KMS-11 (cell line): ENCODE results near the gene HABP4.

Experiments
- H2AFZ ChIP-seq: fragments of 200-600 bp; sonication (generic); 2 replicates; pipeline ENCODE4 v1.6.1; 2016; ENCODE audit warnings: antibody characterized with exemption, mixed run types, low read depth
- H3K27ac ChIP-seq: fragments of 200-600 bp; sonication (generic); 2 replicates; pipeline ENCODE4 v1.6.1; 2016; ENCODE audit warnings: mild to moderate bottlenecking, mixed run types
- H3K27me3 ChIP-seq: fragments of 200-600 bp; sonication (generic); 2 replicates; pipeline ENCODE4 v1.6.1; 2017; ENCODE audit warnings: mild to moderate bottlenecking, low read depth, mixed run types, moderate library complexity; ENCODE audit not compliant: insufficient read depth
- H3K36me3 ChIP-seq: fragments of 200-600 bp; sonication (generic); 2 replicates; pipeline ENCODE4 v1.6.1; 2017; ENCODE audit warnings: mild to moderate bottlenecking, mixed run types; ENCODE audit not compliant: insufficient read depth
- H3K4me1 ChIP-seq: fragments of 200-600 bp; sonication (generic); 2 replicates; pipeline ENCODE4 v1.6.1; 2016; ENCODE audit warnings: mild to moderate bottlenecking, low read depth, mixed run types; ENCODE audit not compliant: poor library complexity, severe bottlenecking
- H3K4me2 ChIP-seq: fragments of 200-600 bp; sonication (generic); 2 replicates; pipeline ENCODE4 v1.7.0; 2016; ENCODE audit warnings: mild to moderate bottlenecking, mixed run types
- H3K4me3 ChIP-seq: fragments of 200-600 bp; sonication (generic); IDR thresholded peaks from 2 replicates; pipeline ENCODE4 v1.6.1; 2017; ENCODE audit warnings: low read depth, low read length, mixed read lengths; ENCODE audit not compliant: insufficient read depth
- H3K79me2 ChIP-seq: fragments of 200-600 bp; sonication (generic); 2 replicates; pipeline ENCODE4 v1.6.1; 2016; ENCODE audit warnings: low read depth, mixed run types; ENCODE audit not compliant: insufficient read depth
- H3K9ac ChIP-seq: fragments of 200-600 bp; sonication (generic); 2 replicates; pipeline ENCODE4 v1.6.1; 2016; ENCODE audit warnings: mild to moderate bottlenecking, mixed run types
- H4K20me1 ChIP-seq: fragments of 200-600 bp; sonication (generic); 2 replicates; pipeline ENCODE4 v1.6.1; 2016; ENCODE audit warnings: mild to moderate bottlenecking, mixed run types; ENCODE audit not compliant: insufficient read depth
- CTCF ChIP-seq: fragments of 200-600 bp; sonication (generic); conservative IDR thresholded peaks from 2 replicates; pipeline ENCODE4 v1.6.1; 2017; ENCODE audit warnings: low read depth, mild to moderate bottlenecking, antibody characterized with exemption, low read length, moderate library complexity, mixed read lengths

Gene HABP4

GRCh38 chr9:96418083-96418919 lies 31.7 kb upstream of the HABP4 start, which contains the start of gene ZNF367:
ZNF367 (minus strand) TSS chr9:96418370; CDS start chr9:96418032, 338 bp downstream.
- Histone ChIP-seq H3K4me3 (peak within 1 kb of the TSS; percentile 11), H3K9ac (peak within 1 kb of the TSS; percentile 99), H3K27ac (peak within 1 kb of the TSS; percentile 99), H3K4me2 (peak within 1 kb of the TSS; percentile 94), H2AFZ (peak within 1 kb of the TSS; percentile 92), H3K27me3 (no peaks in the 10 kb centered on the region), H3K79me2 (peaks cover 39% of the 10 kb centered on the region), H3K36me3 (no peaks in the 10 kb centered on the region), H4K20me1 (0 out of 2 replicates have a peak, but pooled peaks cover 10% of the 10 kb centered on the region), H3K4me1 (peaks cover 44% of the 10 kb centered on the region)
- TF ChIP-seq CTCF = no peak

GRCh38 chr9:96418920-96419690 lies 30.9 kb upstream of the HABP4 start:
- TF ChIP-seq CTCF = no peak
- Histone ChIP-seq H3K36me3 (no peaks in the 10 kb centered on the region), H3K27me3 (no peaks in the 10 kb centered on the region), H3K27ac (peak overlapping the region; percentile 55), H4K20me1 (0 out of 2 replicates have a peak, but pooled peaks cover 3% of the 10 kb centered on the region), H3K9ac (peak overlapping the region; percentile 24; the same call in 1 of the 2 replicates), H3K4me2 (peak overlapping the region; percentile 94), H3K4me3 (peak overlapping the region; percentile 11), H3K79me2 (peaks cover 31% of the 10 kb centered on the region), H2AFZ (peak overlapping the region; percentile 92), H3K4me1 (peaks cover 37% of the 10 kb centered on the region)

- Histone ChIP-seq H3K4me1 (peaks cover 34% of the 10 kb centered on the region), H4K20me1 (0 out of 2 replicates have a peak, but pooled peaks cover 3% of the 10 kb centered on the region), H2AFZ (peak overlapping the region; percentile 92), H3K79me2 (peaks cover 26% of the 10 kb centered on the region), H3K27ac (peak overlapping the region; percentile 55), H3K36me3 (no peaks in the 10 kb centered on the region), H3K9ac (peak overlapping the region; percentile 24; the same call in 1 of the 2 replicates), H3K4me3 (no peak overlapping the region), H3K4me2 (peak overlapping the region; percentile 94), H3K27me3 (no peaks in the 10 kb centered on the region)
- TF ChIP-seq CTCF = no peak
These were observed 30.3 kb upstream of the HABP4 start for GRCh38 chr9:96419691-96419969.

- peak overlapping the region; percentile 92 for H2AFZ ChIP-seq
- peak overlapping the region; percentile 94 for H3K4me2 ChIP-seq
- H3K27ac ChIP-seq = peak overlapping the region; percentile 55
- H3K9ac ChIP-seq = peak overlapping the region; percentile 24; the same call in 1 of the 2 replicates
- H3K36me3 ChIP-seq = no peaks in the 10 kb centered on the region
- H3K4me3 ChIP-seq = no peak overlapping the region
- H3K27me3 ChIP-seq = no peaks in the 10 kb centered on the region
- no peak for TF ChIP-seq CTCF
- H3K4me1 ChIP-seq = peaks cover 28% of the 10 kb centered on the region
- H3K79me2 ChIP-seq = peaks cover 16% of the 10 kb centered on the region
- 0 out of 2 replicates have a peak, but pooled peaks cover 2% of the 10 kb centered on the region for H4K20me1 ChIP-seq
These were observed 29.3 kb upstream of the HABP4 start for GRCh38 chr9:96420468-96421219.
